ENCODE results near the gene GUSB. TPM values are rescaled to one million over a fixed set of nuclear protein-coding genes. Genes with fewer than 3 reads are reported as not detected.

Gene GUSB
- total RNA-seq, 1 experiment from 2014 or later, result 62.0 TPM

GRCh38 chr7:65927489-65928448 is 54.2 kb downstream of the GUSB start:
- H3K9me3 Mint-ChIP-seq, result no peaks in the 10 kb centered on the region
- peaks cover under 1% of the 10 kb centered on the region for H3K79me1 ChIP-seq (ENCODE audit: insufficient read depth, low read depth, low read length, poor library complexity, severe bottlenecking)
- peaks cover 1% of the 10 kb centered on the region; the same call in 1 of the 2 replicates for H3K79me2 ChIP-seq (ENCODE audit: insufficient read depth, low read length)

More at GRCh38 chr7:65927489-65928448, 54.2 kb downstream of the GUSB start:
- H2BK5ac ChIP-seq (ENCODE audit: insufficient read length, low read length), result no peak overlapping the region
- Mint-ChIP-seq H3K4me1 (peaks cover 4 to 5% of the 10 kb centered on the region in 2 experiments; a peak in 2 of 4 replicates), H3K27ac (peak overlapping the region in 1 of 3 experiments; percentile 5; a peak in 2 of 7 replicates), H3K36me3 (ENCODE audit: insufficient read depth in 1 of 3, low read depth in 3 of 3) (no peaks in the 10 kb centered on the region), H3K27me3 (ENCODE audit: low read depth) (no peaks in the 10 kb centered on the region), H3K4me3 (no peak overlapping the region; a peak in 1 of 5 replicates)
- no peak overlapping the region for H3K4ac ChIP-seq (ENCODE audit: low read depth, low read length)
- WGBS (ENCODE audit: extremely low coverage, insufficient read length, low lambda C conversion rate), result no CpG with 5 or more reads among the region's 6 CpGs
- no peak overlapping the region for H3K14ac ChIP-seq (ENCODE audit: insufficient read depth, low read length)
- no peak overlapping the region for H3K56ac ChIP-seq (ENCODE audit: insufficient read length, low read depth, low read length)
- DNase-seq, result no peak
- no peak overlapping the region for H3K4me2 ChIP-seq (ENCODE audit: insufficient read depth, insufficient read length, low read length)
- H3K27me3 ChIP-seq (ENCODE audit: insufficient read depth, low read length), result no peaks in the 10 kb centered on the region
- H3K23me2 ChIP-seq (ENCODE audit: insufficient read length, low read depth, low read length, poor library complexity, severe bottlenecking), result no peaks in the 10 kb centered on the region
- no peaks in the 10 kb centered on the region for H4K20me1 ChIP-seq (ENCODE audit: control insufficient read depth, insufficient read depth, insufficient read length)
- H2BK20ac ChIP-seq (ENCODE audit: low read depth, low read length, poor library complexity, severe bottlenecking), result no peak overlapping the region
- H3K9me3 ChIP-seq (ENCODE audit: control insufficient read depth, low read depth, low read length), result no peaks in the 10 kb centered on the region
- no peak overlapping the region for H2AFZ ChIP-seq (ENCODE audit: low read length)
- TF ChIP-seq CTCF (conservative IDR thresholded peaks at IDR 0.05), result no peak
- no peak overlapping the region for H2BK12ac ChIP-seq (ENCODE audit: insufficient read length, low read depth, low read length)
- no peak overlapping the region for H2AK5ac ChIP-seq (ENCODE audit: insufficient read length, low read length)
- H3K27ac ChIP-seq (ENCODE audit: insufficient read length, low read depth, low read length), result no peak overlapping the region
- no peak overlapping the region for H4K5ac ChIP-seq (ENCODE audit: insufficient read length, low read depth, low read length)
- no peak overlapping the region for H2BK120ac ChIP-seq (ENCODE audit: low read depth, low read length, poor library complexity, severe bottlenecking)
- no peaks in the 10 kb centered on the region; the same call in 1 of the 2 replicates for H3K4me1 ChIP-seq (ENCODE audit: insufficient read depth, low read length)
- H3K18ac ChIP-seq (ENCODE audit: insufficient read length, low read depth, low read length), result no peak overlapping the region
- no peak overlapping the region for H3K9ac ChIP-seq (ENCODE audit: extremely low read depth, insufficient read length, low read length)
- no peak overlapping the region for H4K91ac ChIP-seq (ENCODE audit: insufficient read length, low read depth, low read length)
- no peak overlapping the region for H4K8ac ChIP-seq (replicated peaks; ENCODE audit: insufficient read length, low read depth, low read length)
- no peak overlapping the region for H3T11ph ChIP-seq (ENCODE audit: low read length)
- no peak overlapping the region for H3K23ac ChIP-seq (ENCODE audit: insufficient read length, low read depth, low read length)
- no peak overlapping the region for H2BK15ac ChIP-seq (ENCODE audit: low read depth, low read length)
